K562 (cell line): ENCODE measurements around the gene RNGTT. TPM values are rescaled to one million over a fixed set of nuclear protein-coding genes. Genes with fewer than 3 reads are reported as not detected.

Experiments used
- ATAC-seq: fragments of 200-7000 bp; cut with Tn5 transposase; 3 replicates; pipeline ENCODE4 v1.9.1; 2020; ENCODE audit warnings: moderate library complexity
- BruUV-seq: library from RNA; stranded (reverse); fragments of 400-500 nt; replicated peaks from 2 replicates; lab custom pipeline; 2021; lab: Mats Ljungman, UMichigan
- CTCF ChIA-PET: fragments of 300-600 bp; formaldehyde crosslinking; extraction: SDS; loops from one replicate; lab custom pipeline; 2021; ENCODE audit warnings: low intra/inter-chr PET ratio; lab: Yijun Ruan, JAX
- POLR2A ChIA-PET: fragments of 300-600, 350-650 bp; sonication (Branson Sonifier 250); formaldehyde crosslinking; extraction: SDS; loops from one replicate; lab custom pipeline; 2021; ENCODE audit warnings: antibody characterized with exemption, inconsistent platforms; lab: Yijun Ruan, JAX
- DNase-seq, 4 experiments: peaks; one replicate each; pipeline versions ENCODE4 v3.0.0 to v3.0.0-alpha.2; 2011 to 2018; ENCODE audit warnings: low spot score in 3 of 4, mixed read lengths in 3 of 4; ENCODE audit errors: extremely low read depth in 1 of 4
- FAIRE-seq: peaks from 2 replicates; lab custom pipeline; 2011; peaks lifted over from hg19 to GRCh38; lab: Jason Lieb, UNC
- H2AFZ ChIP-seq: 2 replicates; pipeline ENCODE4 v1.6.0; 2011; ENCODE audit warnings: low read depth, low read length, control low read depth, inconsistent platforms
- H3K27ac ChIP-seq: fragments of 200-600 bp; 3 replicates; pipeline ENCODE4 v1.8.0; 2011; ENCODE audit warnings: low read depth, mild to moderate bottlenecking, control low read depth, inconsistent platforms, low read length, moderate library complexity, mixed read lengths; ENCODE audit errors: extremely low read depth
- H3K27me3 ChIP-seq, 2 experiments: fragments of 300-600 bp in 1 of 2; 2 replicates in 1 of 2; 3 replicates in 1 of 2; pipeline versions ENCODE4 v1.6.0 to v1.8.0; 2011; ENCODE audit warnings: inconsistent platforms in 2 of 2, low read length in 2 of 2, mild to moderate bottlenecking in 1 of 2, mixed read lengths in 1 of 2, moderate library complexity in 1 of 2; ENCODE audit not compliant: control insufficient read depth in 2 of 2, insufficient read depth in 2 of 2
- H3K36me3 ChIP-seq: fragments of 300-600 bp; 3 replicates; pipeline ENCODE4 v1.8.0; 2011; ENCODE audit warnings: mild to moderate bottlenecking, low read length, inconsistent platforms; ENCODE audit not compliant: control insufficient read depth, insufficient read depth
- H3K4me1 ChIP-seq, 2 experiments: fragments of 200-600 bp in 1 of 2; replicated peaks in 1 of 2; 2 replicates in 1 of 2; 3 replicates in 1 of 2; pipeline versions ENCODE4 v1.5.1 to v1.8.0; 2011; ENCODE audit warnings: inconsistent platforms in 2 of 2, low read length in 2 of 2, mild to moderate bottlenecking in 1 of 2, mixed read lengths in 1 of 2, moderate library complexity in 1 of 2; ENCODE audit not compliant: control insufficient read depth in 2 of 2, insufficient read depth in 2 of 2
- H3K4me2 ChIP-seq: 2 replicates; pipeline ENCODE4 v1.6.1; 2011; ENCODE audit warnings: low read length, control low read depth, inconsistent platforms, mixed read lengths; ENCODE audit not compliant: insufficient read depth
- H3K4me3 ChIP-seq: fragments of 200-600 bp; sonication (generic), shearing (Covaris generic); 2 replicates; pipeline ENCODE4 v1.5.1; 2016; ENCODE audit warnings: control low read depth, inconsistent platforms
- H3K79me2 ChIP-seq: fragments of 200-600 bp; 3 replicates; pipeline ENCODE4 v1.8.0; 2011; ENCODE audit warnings: low read length, inconsistent platforms; ENCODE audit not compliant: control insufficient read depth, insufficient read depth
- H3K9ac ChIP-seq, 2 experiments: 2 replicates each; pipeline versions ENCODE4 v1.6.0 to v1.6.1; 2011; ENCODE audit warnings: low read depth in 2 of 2, low read length in 2 of 2, control low read depth in 1 of 2, inconsistent platforms in 1 of 2, mild to moderate bottlenecking in 1 of 2, mixed read lengths in 1 of 2; ENCODE audit not compliant: insufficient read depth in 1 of 2
- H3K9me1 ChIP-seq: one replicate; pipeline ENCODE4 v1.6.0; 2011; ENCODE audit warnings: inconsistent platforms, mild to moderate bottlenecking, low read length, moderate library complexity; ENCODE audit not compliant: control insufficient read depth, insufficient read depth
- H3K9me3 ChIP-seq: replicated peaks from 2 replicates; pipeline ENCODE4 v1.5.1; 2011; ENCODE audit warnings: low read depth, low read length, inconsistent platforms; ENCODE audit not compliant: control insufficient read depth, insufficient read depth
- H4K20me1 ChIP-seq: replicated peaks from 2 replicates; pipeline ENCODE4 v1.6.1; 2011; ENCODE audit warnings: low read length, inconsistent platforms, mixed read lengths; ENCODE audit not compliant: control insufficient read depth, insufficient read depth
- WGBS: fragments of 100-300 bp; shearing (Covaris generic); methylation state at CpG from one replicate; pipeline ENCODE4 v1.1.6; 2016; ENCODE audit warnings: low coverage, mixed read lengths; ENCODE audit not compliant: insufficient coverage; ENCODE audit errors: missing lambda C conversion rate; 5-methylcytosine and 5-hydroxymethylcytosine counted together
- in situ Hi-C: fragments of 300-500 bp; cut with MboI; formaldehyde crosslinking; loops from 4 replicates; pipeline ENCODE4 v1.15.0; 2018; ENCODE audit warnings: inconsistent platforms, mixed read lengths
- intact Hi-C: fragments of 100-400 bp; cut with micrococcal nuclease; formaldehyde crosslinking; loops from 2 replicates; pipeline ENCODE4 v1.14.2; 2022
- polyA plus RNA-seq, 8 experiments: library from polyadenylated mRNA; depleted of rRNA in 4 of 8; stranded (reverse) in 5 of 8; unstranded in 3 of 8; fragments of >200 nt; fragmentation: Nextera tagmentation in 2 of 8; fragmentation: Illumina TruSeq in 1 of 8; extraction: Ambion mirVana in 2 of 8; extraction: Trizol in 1 of 8; gene quantifications; 2 replicates each; pipeline versions ENCODE4 v1.2.1 to v1.2.3, GENCODE V29; 2011 to 2014; ENCODE audit warnings: inconsistent platforms in 1 of 8, missing spikeins in 1 of 8
- total RNA-seq, 7 experiments: library from RNA; depleted of rRNA in 6 of 7; stranded (reverse); fragments of >200 nt in 6 of 7; fragmentation: Illumina TruSeq in 2 of 7; extraction: Trizol in 2 of 7; gene quantifications; 2 replicates each; pipeline versions ENCODE4 v1.2.1 to v1.2.3, GENCODE V29; 2011 to 2021; ENCODE audit warnings: low replicate concordance in 1 of 7
- TF ChIP-seq, protein P1 (sequence below), 2 experiments: fragments of 450-650 bp in 1 of 2; sonication (generic) in 1 of 2; formaldehyde crosslinking in 1 of 2; IDR thresholded peaks in 1 of 2; conservative IDR thresholded peaks in 1 of 2; 2 replicates each; pipeline versions ENCODE4 v1.6.1 to v1.8.1; 2016 to 2023; ENCODE audit warnings: mild to moderate bottlenecking in 2 of 2, moderate library complexity in 2 of 2, inconsistent platforms in 1 of 2, missing genetic modification reagents in 1 of 2

Gene RNGTT
- total and polyA plus RNA-seq, 9 of the 15 experiments (the other 6 are each of a cell fraction or from before 2014, with no cell fraction given): 6.1 to 31.7 (median 19.5) TPM

DNA sequence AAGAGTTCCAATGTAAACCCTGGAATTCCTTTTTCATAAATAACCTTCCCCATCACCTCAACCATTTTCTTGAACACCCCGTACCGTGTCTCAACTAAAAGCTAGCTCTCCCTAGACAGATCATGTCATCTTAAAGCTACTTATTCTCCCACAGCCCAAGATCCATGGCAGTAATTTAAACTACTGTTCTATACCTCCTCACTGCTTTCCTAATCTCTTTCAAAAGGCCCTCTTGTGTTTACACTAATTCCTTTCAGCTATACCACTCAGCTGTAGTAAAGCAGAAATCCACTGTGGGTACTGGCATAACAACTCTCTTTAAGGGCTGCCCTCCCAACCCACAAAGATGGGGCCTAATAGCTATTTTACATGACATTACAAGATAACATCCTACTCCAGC, 67.5 kb downstream of the RNGTT start:
- Histone ChIP-seq H3K9ac (no peak overlapping the region), H3K9me1 (no peaks in the 10 kb centered on the region), H3K36me3 (peaks cover 3% of the 10 kb centered on the region; the same call in 2 of the 3 replicates), H3K4me3 (no peak overlapping the region), H2AFZ (no peak overlapping the region), H4K20me1 (no peaks in the 10 kb centered on the region), H3K4me2 (no peak overlapping the region), H3K9me3 (no peaks in the 10 kb centered on the region; the same call in 1 of the 2 replicates), H3K4me1 (peaks cover 0 to 6% of the 10 kb centered on the region in 2 experiments; a peak in 2 of 5 replicates), H3K27me3 (no peaks in the 10 kb centered on the region), H3K79me2 (no peaks in the 10 kb centered on the region), H3K27ac (no peak overlapping the region)
- WGBS: 88% methylated on average over 2 of the region's 2 CpGs
- no peak for ATAC-seq
- TF ChIP-seq, protein P1, sequence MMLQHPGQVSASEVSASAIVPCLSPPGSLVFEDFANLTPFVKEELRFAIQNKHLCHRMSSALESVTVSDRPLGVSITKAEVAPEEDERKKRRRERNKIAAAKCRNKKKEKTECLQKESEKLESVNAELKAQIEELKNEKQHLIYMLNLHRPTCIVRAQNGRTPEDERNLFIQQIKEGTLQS (IDR thresholded peaks at IDR 0.05): no peak
- TF ChIP-seq, protein P1 (CRISPR knock-in tag; conservative IDR thresholded peaks at IDR 0.05): no peak
- CTCF ChIA-PET: no interaction called here
- in situ Hi-C loops (no loop called here), intact Hi-C loops (no loop called here)
- POLR2A ChIA-PET: no interaction called here
- FAIRE-seq: no peak
- DNase-seq: no peak
- BruUV-seq: no TSS peak
